Osteoblast (primary cell): ENCODE results near the gene CBX2. TPM values are rescaled to one million over a fixed set of nuclear protein-coding genes. Genes with fewer than 3 reads are reported as not detected.

ENCODE experiments used
- DNase-seq: peaks from one replicate; pipeline ENCODE4 v3.0.0; 2011; ENCODE audit warnings: low spot score, mixed read lengths; ENCODE audit not compliant: insufficient read length; ENCODE audit errors: missing footprints
- H2AFZ ChIP-seq: 2 replicates; pipeline ENCODE4 v1.6.0; 2011; ENCODE audit warnings: mild to moderate bottlenecking, low read length
- H3K27ac ChIP-seq: 2 replicates; pipeline ENCODE4 v1.5.1; 2011; ENCODE audit warnings: mild to moderate bottlenecking, low read depth, low read length, moderate library complexity
- H3K27me3 ChIP-seq: 2 replicates; pipeline ENCODE4 v1.6.0; 2012; ENCODE audit warnings: mild to moderate bottlenecking, control low read depth, inconsistent platforms, low read length, moderate library complexity; ENCODE audit not compliant: insufficient read depth
- H3K36me3 ChIP-seq: 2 replicates; pipeline ENCODE4 v1.5.1; 2011; ENCODE audit warnings: mild to moderate bottlenecking, low read length, control low read depth, moderate library complexity; ENCODE audit not compliant: insufficient read depth
- H3K4me1 ChIP-seq: 2 replicates; pipeline ENCODE4 v1.5.1; 2011; ENCODE audit warnings: mild to moderate bottlenecking, low read length, control low read depth, moderate library complexity; ENCODE audit not compliant: insufficient read depth
- H3K4me2 ChIP-seq: 2 replicates; pipeline ENCODE4 v1.6.0; 2011; ENCODE audit warnings: mild to moderate bottlenecking, low read length; ENCODE audit not compliant: insufficient read depth
- H3K4me3 ChIP-seq: fragments of 200-600 bp; sonication (generic); 3 replicates; pipeline ENCODE4 v1.5.1; 2012; ENCODE audit warnings: mild to moderate bottlenecking, low read length, inconsistent platforms; ENCODE audit not compliant: insufficient read depth
- H3K79me2 ChIP-seq: 2 replicates; pipeline ENCODE4 v1.6.0; 2012; ENCODE audit warnings: mild to moderate bottlenecking, low read length, control low read depth, inconsistent platforms; ENCODE audit not compliant: insufficient read depth
- H3K9me3 ChIP-seq: 2 replicates; pipeline ENCODE4 v1.5.1; 2011; ENCODE audit warnings: low read depth, low read length, control low read depth
- H4K20me1 ChIP-seq: 2 replicates; pipeline ENCODE4 v1.6.0; 2012; ENCODE audit warnings: mild to moderate bottlenecking, low read length, control low read depth; ENCODE audit not compliant: insufficient read depth
- total RNA-seq: library from RNA; depleted of rRNA; stranded (reverse); fragments of >200 nt; gene quantifications from 2 replicates; pipeline ENCODE4 v1.2.3, GENCODE V29; 2012
- TF ChIP-seq, protein P1 (sequence below): IDR thresholded peaks from 2 replicates; pipeline ENCODE4 v1.5.1; 2011; ENCODE audit warnings: mild to moderate bottlenecking, low read depth, low read length, moderate library complexity; ENCODE audit errors: extremely low read depth

The CBX2 gene
- total RNA-seq, 1 donor, result 1.1 TPM

DNA sequence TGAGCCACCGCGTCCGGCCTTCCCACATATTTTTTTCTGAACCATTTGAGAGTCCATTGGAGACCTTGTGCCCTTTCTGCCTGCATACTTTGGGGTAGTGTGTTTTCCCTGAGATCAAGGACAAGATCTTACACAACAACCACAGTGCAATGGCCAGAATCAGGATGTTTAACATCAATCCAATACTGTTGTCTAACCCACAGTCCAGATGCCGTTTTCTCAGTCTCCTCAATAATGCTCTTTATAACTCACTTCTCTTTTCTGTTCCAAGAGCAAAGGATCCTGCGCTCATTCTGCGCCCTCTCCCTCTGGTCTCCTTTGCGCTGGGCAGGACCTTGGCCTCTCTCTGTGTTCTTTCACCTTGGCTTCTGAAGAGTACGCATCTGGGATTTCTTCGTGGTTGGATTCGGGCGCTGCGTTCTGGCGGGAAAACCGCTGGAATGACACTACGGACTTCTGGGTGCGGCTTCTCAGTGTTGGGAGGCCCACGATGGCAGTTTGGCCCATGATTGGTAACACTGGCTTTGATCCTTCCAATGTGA is 44.7 kb downstream of the CBX2 start:
- Histone ChIP-seq H3K9me3 (no peaks in the 10 kb centered on the region), H3K4me1 (no peaks in the 10 kb centered on the region), H3K27ac (no peak overlapping the region), H3K36me3 (no peaks in the 10 kb centered on the region), H3K4me2 (no peak overlapping the region), H3K79me2 (no peaks in the 10 kb centered on the region), H3K27me3 (peaks cover 12% of the 10 kb centered on the region), H4K20me1 (no peaks in the 10 kb centered on the region), H2AFZ (no peak overlapping the region), H3K4me3 (no peak overlapping the region)
- TF ChIP-seq, protein P1, sequence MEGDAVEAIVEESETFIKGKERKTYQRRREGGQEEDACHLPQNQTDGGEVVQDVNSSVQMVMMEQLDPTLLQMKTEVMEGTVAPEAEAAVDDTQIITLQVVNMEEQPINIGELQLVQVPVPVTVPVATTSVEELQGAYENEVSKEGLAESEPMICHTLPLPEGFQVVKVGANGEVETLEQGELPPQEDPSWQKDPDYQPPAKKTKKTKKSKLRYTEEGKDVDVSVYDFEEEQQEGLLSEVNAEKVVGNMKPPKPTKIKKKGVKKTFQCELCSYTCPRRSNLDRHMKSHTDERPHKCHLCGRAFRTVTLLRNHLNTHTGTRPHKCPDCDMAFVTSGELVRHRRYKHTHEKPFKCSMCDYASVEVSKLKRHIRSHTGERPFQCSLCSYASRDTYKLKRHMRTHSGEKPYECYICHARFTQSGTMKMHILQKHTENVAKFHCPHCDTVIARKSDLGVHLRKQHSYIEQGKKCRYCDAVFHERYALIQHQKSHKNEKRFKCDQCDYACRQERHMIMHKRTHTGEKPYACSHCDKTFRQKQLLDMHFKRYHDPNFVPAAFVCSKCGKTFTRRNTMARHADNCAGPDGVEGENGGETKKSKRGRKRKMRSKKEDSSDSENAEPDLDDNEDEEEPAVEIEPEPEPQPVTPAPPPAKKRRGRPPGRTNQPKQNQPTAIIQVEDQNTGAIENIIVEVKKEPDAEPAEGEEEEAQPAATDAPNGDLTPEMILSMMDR, result no peak
- DNase-seq, result no peak

- Histone ChIP-seq H3K79me2 (no peaks in the 10 kb centered on the region), H3K4me1 (no peaks in the 10 kb centered on the region), H2AFZ (no peak overlapping the region), H3K9me3 (no peaks in the 10 kb centered on the region), H3K4me3 (no peak overlapping the region), H4K20me1 (no peaks in the 10 kb centered on the region), H3K27me3 (peaks cover 12% of the 10 kb centered on the region), H3K36me3 (no peaks in the 10 kb centered on the region), H3K4me2 (no peak overlapping the region), H3K27ac (no peak overlapping the region)
- no peak for DNase-seq
- TF ChIP-seq, protein P1, result no peak
Measured at GRCh38 chr17:79824234-79824633, 46.3 kb downstream of the CBX2 start.

GRCh38 chr17:79824893-79825579 is 47.1 kb downstream of the CBX2 start:
- TF ChIP-seq, protein P1, result no peak
- Histone ChIP-seq H2AFZ (no peak overlapping the region), H3K79me2 (no peaks in the 10 kb centered on the region), H3K27ac (no peak overlapping the region), H3K4me1 (no peaks in the 10 kb centered on the region), H3K27me3 (peaks cover 8% of the 10 kb centered on the region), H4K20me1 (no peaks in the 10 kb centered on the region), H3K4me3 (no peak overlapping the region), H3K4me2 (no peak overlapping the region), H3K36me3 (no peaks in the 10 kb centered on the region), H3K9me3 (no peaks in the 10 kb centered on the region)
- no peak for DNase-seq

DNA sequence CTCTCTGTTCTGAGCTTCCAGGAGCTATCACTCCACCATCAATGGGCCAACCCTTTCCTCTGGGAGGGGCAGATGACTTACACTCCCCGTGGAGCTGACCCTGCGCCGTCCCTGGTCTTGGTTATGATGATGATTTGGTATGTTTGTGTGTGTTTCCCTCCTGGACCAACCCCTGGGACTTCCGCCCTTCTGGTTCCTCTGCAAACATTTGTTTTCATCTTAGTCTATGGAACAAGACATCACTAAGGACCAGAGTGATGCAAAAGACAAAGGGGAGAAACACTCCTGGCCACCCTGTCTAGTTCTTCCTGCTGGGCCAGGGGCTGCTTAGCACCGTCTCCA is 47.6 kb downstream of the CBX2 start:
- DNase-seq, result no peak
- Histone ChIP-seq H3K4me3 (no peak overlapping the region), H3K9me3 (no peaks in the 10 kb centered on the region), H3K27ac (no peak overlapping the region), H3K36me3 (no peaks in the 10 kb centered on the region), H2AFZ (no peak overlapping the region), H3K79me2 (no peaks in the 10 kb centered on the region), H4K20me1 (no peaks in the 10 kb centered on the region), H3K4me2 (no peak overlapping the region), H3K4me1 (no peaks in the 10 kb centered on the region), H3K27me3 (peaks cover 8% of the 10 kb centered on the region)
- TF ChIP-seq, protein P1, result no peak
